Spleen (tissue), 7 donors: ENCODE measurements around the gene ARL2BP.

Experiments used
- POLR2A ChIP-seq, 3 donors: fragments of 450-650 bp; IDR thresholded peaks; one replicate each; pipeline ENCODE4 v1.5.1; 2017; ENCODE audit warnings: antibody characterized with exemption in 3 of 3, mild to moderate bottlenecking in 1 of 3
- TF ChIP-seq, protein P1 (sequence below), 11 experiments: fragments of 200-600 bp in 7 of 11; fragments of 450-650 bp in 4 of 11; sonication (generic) in 4 of 11; IDR thresholded peaks in 8 of 11; conservative IDR thresholded peaks in 3 of 11; 1 replicate in 7 of 11; 2 replicates in 4 of 11; pipeline versions ENCODE4 v1.4.0 to v1.8.0; 2016 to 2021; ENCODE audit warnings: antibody characterized with exemption in 11 of 11, inconsistent platforms in 4 of 11, mild to moderate bottlenecking in 1 of 11
- donor health status: DM: no; HTN: no; CAD: no; lungs with moderate emphysema.
- donor health status: DM: no; HTN: no; CAD: no.
- donor health status: DM: no; HTN: no; CAD: no.

DNA sequence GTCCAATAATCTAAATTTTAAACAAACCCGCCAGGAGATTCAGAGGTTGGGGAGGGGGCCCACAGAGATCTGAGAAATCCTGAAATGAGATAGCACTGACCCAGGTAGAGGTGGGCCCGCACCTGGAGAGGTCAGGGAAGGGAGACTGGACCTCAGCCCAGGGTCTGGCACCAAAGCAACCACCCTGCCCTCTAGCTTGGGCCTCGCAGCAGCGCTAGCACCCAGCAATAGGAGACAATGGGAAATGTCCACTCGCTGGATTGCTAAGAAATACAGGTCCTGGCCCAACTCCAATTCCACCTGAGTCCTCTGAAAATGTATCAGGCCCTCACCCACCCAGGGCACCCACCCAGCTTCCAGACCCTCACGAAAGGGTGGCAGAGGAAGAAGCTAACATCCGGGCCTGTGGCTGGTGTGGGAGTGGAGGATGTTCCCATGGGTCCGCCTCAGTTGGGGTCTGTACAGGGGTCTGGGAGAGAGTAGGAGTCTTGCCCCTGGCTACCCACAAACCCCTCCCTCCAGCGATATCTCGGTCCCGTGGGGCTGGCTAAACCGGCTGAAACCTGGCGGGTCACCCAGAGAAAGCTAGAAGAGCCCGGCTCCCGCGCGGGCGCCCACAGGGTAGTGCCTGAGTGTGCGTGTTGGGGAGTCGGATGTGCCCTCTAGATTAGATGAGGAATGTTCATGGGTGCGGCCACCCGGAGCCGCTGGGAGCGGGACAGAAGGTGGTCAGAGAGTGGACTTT lies 38.3 kb downstream of the ARL2BP start:
- TF ChIP-seq, protein P1, sequence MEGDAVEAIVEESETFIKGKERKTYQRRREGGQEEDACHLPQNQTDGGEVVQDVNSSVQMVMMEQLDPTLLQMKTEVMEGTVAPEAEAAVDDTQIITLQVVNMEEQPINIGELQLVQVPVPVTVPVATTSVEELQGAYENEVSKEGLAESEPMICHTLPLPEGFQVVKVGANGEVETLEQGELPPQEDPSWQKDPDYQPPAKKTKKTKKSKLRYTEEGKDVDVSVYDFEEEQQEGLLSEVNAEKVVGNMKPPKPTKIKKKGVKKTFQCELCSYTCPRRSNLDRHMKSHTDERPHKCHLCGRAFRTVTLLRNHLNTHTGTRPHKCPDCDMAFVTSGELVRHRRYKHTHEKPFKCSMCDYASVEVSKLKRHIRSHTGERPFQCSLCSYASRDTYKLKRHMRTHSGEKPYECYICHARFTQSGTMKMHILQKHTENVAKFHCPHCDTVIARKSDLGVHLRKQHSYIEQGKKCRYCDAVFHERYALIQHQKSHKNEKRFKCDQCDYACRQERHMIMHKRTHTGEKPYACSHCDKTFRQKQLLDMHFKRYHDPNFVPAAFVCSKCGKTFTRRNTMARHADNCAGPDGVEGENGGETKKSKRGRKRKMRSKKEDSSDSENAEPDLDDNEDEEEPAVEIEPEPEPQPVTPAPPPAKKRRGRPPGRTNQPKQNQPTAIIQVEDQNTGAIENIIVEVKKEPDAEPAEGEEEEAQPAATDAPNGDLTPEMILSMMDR (IDR thresholded peaks at IDR 0.05 in 8 of 11, conservative IDR thresholded peaks at IDR 0.05 in 3 of 11) = no peak
- TF ChIP-seq POLR2A (IDR thresholded peaks at IDR 0.05) = no peak
